Activated CD4-positive, alpha-beta T cell treated with anti-CD3 and anti-CD28 coated beads, Interleukin-2, amount 50 U/mL, for 16 hours (primary cell): Measurements from ENCODE around the gene KIDINS220.
A peak's percentile ranks its signal among the peaks of the same experiment; 100 is the strongest.

Experiments used
- DNase-seq: peaks from one replicate; pipeline ENCODE4 v3.0.0-alpha.2; 2020

Gene KIDINS220

DNA sequence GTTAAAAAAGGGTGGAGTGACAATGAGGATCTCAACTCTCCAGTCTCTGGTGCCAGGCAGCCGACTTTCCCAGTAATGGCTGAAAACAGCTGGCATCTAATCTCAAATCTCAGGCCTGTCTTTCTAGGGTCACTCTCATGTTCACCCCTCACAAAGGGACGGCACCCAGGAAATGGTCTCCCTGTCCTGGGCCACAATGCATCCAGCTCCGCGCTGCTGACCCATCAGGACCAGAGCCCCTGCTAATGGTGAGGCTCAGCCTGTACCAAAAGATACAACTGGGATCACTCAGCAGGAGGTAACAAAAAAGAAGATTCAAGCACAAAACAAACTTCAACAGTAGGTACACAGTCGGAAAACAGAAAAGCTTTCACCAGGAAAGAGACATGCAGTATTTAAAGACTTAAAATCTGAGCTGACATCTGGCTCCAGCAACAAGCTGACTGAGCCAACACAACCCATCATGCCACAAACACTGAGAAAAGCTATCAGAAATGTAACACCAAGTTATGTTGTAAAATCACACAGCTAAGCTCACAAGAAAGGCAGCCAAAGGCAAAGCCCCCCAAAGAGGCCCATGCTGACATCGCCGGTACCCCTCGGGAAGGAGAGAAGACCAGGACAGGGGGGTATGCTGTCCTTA, 13.6 kb upstream of the KIDINS220 start:
- DNase-seq: no peak

DNA sequence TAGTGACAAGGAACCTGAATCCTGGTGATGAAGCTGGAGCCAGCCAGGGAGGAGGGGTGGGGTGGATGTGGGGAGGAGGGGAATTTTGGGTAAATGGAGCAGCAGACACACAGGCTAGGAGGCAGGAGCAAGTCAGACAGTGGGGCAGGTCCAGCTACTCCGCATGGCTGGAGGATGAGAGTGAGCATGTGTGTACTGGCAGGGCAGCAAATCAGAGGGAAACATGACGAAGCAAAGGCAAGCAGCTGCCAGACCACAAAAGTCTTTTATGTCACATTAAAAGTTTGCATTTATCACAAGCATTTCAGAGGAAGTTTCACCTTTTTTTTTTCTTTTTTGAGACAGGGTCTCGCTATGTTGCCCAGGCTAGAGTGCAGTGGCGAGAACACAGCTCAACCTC, 11.9 kb upstream of the KIDINS220 start:
- DNase-seq: no peak

DNA sequence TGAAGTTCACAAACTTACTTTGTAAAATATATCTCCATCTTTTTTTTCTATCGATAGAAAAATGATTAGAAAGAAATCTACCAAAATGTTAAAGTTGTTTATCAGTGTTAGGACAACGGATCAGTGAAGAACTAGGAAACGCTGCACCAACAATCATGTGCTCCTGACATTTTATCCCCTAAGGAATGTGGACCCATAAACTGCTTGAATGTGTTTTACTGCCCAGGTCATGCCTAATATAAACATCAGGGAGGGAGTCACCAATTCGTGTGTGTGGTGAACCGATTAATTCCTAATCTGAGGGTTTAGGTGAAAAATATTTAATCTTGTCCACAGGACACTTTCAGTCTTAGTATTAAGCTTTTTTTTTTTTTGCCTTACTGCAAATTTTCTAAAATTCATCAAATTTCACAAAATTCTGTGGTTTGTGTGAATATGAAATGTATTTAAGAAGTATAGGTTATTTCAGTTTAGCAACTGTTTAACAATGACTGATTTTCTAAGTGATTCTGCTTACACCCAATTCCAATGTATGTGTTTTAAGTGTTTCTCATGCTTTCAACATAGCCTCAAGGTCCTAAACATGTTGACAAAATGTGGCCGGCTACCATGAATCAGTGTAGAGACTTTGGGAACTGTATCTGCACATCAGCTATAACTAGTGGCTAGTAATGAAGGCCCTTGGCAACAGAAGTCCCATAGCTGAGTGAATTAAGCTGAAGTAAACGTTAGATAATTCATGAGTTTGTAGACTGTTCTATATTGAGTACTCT, 11.1 kb upstream of the KIDINS220 start:
- DNase-seq: no peak

DNA sequence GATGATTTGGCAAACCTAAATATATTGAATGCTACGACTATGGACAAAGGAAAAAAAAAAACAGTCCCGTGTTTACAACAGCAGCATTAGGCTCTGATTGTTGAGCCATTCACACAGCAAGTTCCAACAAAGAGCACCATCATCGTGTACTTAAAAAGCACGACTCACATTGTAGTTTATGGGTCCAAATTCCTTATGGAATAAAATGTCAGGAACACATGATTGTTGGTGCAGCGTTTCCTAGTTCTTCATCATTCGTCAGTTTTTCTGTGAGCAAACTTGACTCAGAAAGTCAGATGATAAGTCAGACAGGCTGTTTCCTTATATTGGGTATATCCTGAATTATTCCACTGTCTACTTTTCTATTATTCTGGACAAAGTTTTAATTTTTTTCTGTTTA, 10.0 kb upstream of the KIDINS220 start:
- DNase-seq: no peak

DNA sequence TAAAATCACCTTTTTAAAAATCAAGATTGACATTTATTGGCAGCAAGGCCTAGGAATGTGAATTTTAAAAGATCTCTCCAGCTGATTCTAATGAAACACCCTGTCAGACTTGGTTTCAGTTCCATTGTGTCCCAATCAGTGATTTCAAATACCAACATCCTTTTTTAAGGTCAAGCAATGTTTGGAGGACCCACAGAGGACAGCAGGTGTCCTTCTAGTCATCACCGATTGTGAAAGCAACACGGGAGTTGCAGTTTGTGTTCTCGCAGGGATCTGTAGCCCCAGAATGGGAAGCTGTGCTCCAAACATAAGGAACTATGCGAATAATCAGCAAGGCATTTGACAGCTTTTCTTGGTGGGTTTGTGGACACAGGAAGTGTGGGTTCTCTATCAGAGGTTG, 4.5 kb upstream of the KIDINS220 start:
- DNase-seq: no peak

DNA sequence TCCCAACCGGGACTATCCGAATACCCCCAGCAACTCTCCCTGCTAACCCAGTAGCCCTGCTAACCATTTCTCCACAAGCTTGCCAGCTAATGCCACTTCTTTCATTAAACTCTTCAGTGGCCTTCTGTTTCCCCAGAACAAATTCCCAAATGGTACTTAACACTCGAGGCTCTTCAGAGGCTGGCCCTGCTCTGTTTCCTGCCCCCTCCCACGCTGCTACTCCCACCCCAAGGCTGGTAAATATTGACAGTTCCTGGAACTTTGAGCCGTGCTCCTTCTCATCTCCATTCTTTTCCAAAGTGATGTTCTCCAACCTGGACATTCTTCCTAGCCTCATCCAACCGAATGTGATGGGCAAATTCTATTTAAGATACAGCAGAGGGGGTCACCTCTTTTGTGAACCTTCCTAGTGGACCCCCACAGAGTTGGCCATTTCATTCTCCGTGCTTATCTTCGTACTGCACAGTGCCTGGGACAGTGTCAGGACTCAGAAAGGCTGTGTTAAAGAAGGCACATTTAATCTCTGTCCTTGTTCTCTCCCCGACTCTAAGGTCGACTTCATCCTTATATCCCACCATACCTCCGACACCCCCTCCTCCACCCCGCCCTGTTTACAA, 3.2 kb upstream of the KIDINS220 start:
- no peak for DNase-seq

DNA sequence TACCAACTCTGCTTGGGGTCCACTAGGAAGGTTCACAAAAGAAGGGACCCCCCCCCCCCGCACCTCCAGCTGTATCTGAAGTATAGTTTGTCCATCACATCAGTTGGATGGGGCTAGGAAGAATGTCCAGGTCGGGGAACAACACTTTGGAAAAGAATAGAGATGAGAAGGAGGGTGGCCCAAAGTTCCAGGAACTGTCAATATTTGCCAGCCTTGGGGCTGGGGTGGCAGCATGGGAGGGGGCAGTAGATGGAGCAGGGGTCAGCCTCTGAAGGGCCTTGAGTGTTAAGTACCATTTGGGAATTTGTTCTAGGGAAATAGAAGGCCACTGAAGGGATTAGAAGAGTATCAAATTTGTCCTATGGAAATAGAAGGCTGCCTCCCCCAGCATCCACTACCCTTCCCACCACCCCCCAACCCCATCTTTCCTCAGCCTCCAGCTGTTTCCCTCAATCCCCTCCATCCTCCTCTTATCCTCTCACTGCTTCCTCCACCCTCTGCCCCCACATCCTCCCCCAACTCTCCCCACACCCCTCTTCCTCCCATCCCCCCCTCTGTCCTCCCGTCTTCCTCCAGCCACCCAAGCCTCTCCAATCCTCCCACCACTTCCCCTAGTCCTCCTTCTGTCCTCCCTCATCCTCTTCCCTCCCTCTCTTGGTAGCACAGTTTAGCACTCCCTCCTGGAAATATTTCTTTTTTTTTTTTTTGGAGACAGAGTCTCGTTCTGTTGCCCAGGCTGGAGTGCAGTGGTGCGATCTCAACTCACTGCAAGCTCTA, 2.0 kb upstream of the KIDINS220 start:
- no peak for DNase-seq

DNA sequence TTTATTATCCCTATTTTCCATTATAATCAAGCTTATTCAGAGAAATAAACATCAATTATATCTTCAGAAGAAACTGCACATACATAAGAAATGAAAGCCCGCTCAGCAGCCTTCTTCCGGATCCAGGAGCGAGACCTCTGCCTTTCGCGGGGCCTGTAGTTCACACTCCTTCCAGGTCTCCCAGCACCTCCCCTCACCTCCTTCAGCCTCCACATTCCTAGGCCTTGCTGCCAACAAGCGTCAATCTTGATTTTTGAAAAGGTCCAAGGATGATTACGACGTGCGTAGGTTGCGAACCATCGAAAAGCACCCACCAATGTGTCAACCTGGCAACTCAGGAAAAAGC, 355 bp upstream of the KIDINS220 start:
- no peak for DNase-seq

DNA sequence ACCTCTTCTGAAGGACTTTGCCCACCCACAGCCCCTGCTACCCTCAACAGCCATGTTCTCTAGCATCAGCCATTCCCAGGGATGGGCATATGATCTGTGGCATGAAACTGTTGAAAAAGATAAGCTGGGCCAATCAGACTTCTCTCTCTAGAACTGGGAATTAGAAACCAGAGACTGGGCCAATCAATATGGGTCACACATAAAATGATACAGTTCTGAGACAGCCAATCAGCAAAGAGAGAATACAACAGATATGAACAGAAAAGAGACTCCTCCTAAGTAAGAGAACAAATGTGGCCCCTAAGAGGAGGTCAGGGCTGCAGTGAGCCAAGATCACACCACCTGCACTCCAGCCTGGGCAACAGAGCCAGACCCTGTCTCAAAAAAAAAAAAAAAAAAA, 2.1 kb downstream of the KIDINS220 start:
- DNase-seq: no peak

DNA sequence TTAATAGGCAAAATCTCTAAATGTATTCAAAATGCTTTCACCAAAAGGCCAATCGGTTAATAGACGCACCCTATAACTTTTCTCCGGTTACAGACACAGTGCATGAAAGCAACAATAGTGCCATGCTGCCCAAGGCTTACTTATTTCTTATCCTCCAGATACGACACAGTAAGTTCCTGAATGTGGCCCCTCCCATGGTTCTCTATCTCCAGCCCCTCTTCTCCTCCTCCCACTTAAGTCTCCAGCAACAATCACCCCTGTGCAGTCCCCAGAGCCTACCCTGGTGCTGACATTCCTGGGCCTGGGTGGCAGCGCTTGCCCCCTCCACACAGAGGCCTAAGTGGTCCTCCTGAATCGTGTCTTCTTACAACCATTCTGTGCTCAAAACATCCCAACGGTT, 3.6 kb downstream of the KIDINS220 start:
- DNase-seq: no peak

DNA sequence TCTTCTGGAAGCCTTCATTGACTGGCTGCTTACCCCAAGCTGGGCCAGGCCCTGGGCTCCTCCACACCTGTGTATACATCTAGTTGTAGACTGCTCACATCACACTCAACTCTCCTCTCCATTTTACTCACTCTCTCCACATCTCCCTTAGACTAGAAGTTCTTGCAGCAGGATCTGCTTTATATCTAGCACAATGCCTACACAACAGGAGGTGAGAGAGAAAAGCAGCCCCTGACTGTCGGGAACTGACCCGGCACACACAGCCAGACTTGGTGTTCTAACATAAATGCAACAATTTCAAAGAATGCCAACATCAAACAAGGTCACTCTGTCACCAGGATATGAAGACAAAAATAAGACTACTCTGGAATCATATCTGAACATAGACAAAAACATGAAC, 5.9 kb downstream of the KIDINS220 start:
- DNase-seq: no peak

DNA sequence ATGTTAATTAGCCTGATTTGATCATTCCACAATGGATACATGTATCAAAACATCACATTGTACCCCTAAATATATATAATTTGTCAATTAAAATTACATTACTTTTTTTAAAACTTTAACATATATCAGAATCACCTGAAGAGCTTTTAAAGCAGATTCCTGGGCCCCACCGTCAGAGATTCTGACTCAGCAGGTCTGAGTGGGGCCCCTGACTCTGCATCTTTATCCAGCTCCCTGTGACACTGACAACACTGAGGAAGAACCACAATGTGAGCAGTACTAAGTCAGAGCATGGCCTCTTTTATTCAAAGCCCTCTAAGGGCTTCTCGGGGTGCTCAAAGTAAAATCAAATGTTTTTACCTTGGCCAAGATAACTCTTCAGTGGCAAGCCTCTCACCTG, 9.7 kb downstream of the KIDINS220 start:
- DNase-seq: no peak

DNA sequence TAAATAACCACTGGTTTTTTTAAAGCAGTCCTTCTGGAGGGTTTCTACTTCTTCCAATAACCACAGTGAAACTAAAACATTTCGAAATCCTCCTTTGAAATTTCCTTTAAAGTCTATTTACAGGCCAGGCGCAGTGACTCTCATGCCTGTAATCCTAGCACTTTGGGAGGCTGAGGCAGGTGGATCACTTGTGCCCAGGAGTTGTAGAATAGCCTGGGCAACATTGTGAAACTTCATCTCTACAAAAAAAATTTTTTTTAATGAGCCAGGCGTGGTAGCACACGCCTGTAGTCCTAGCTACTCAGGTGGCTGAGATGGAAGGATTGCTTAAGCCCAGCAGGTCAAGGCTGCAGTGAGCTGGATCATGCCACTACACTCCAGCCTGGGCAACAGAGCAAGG, 15.2 kb downstream of the KIDINS220 start:
- DNase-seq: no peak

DNA sequence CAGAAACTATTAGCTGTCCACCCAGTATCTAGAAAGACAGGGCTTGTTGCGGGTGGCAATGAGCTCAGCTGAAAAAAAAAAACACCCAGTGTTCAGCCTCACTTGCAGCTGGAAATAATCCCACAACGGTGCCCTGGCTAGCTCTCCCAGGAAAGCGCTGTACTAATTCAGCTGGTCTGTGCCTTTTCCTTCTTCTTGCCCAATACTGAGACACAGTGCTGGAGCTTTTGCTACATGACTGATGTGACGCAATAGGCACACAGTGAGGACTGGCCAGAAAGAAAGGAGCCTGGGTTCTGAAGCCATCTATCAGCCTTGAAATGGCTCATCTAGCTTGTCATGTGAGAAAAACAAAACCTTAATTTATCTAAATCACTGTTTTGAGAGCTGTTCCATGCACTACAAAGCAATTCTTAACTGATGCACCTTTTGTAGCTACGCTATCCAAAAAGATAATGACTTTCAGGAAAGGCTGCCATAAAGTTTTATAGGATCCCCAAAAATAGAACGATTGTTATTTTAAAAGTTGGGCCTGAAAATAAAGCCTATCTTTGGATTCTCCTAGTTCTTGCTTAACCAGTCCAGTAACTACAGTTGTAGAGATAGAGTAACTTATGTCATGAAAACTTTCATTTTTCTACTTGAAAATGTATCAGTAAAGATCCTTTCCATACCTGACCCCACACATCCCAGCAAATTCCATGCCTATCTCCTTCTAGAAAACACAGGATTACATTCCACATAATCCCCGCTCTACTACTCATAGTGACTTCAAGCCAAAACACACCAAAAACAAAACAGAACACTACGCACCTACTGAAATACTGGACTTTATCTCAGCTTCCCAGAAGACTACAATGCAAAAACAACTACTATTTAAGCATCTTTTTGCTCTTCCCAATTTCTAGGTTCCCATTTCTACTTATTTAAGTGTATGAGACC, 15.9 kb downstream of the KIDINS220 start:
- DNase-seq: no peak

DNA sequence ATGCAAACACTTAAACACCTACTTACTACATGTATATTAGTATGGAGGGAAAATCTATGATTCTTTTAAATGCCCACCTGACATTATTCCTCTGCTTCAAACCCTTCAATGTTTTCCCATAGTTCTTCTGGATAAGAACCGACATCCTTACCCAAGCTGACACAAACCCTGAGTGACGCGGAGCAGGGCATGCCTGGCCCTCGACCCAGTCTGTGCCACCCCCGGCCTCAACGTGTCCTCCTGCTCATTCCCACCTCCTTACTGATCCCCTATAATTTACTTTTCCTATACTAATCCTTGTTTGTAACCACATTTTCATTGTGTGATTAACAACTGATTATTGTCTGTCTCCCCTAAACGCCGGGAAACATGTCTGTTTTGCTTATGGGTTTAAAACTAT, 17.5 kb downstream of the KIDINS220 start:
- DNase-seq: no peak

DNA sequence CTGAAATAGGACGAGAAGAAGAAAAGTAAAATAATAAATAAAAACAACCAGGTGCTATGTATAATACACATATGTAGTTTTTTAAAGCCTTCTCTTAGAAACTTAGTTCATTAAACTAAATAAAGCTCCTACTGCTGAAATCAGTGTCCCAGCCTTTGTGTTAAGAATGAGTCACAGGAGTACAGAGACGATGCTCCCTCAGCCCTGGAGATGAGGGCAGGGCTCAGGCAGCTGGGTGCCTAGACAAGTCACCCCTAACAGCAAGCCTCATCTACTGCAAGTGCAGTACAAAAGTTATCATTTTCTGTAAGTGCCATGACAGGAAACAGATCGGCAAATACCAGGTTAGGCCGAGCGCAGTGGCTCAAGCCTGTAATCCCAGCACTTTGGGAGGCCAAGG, 18.2 kb downstream of the KIDINS220 start:
- no peak for DNase-seq

DNA sequence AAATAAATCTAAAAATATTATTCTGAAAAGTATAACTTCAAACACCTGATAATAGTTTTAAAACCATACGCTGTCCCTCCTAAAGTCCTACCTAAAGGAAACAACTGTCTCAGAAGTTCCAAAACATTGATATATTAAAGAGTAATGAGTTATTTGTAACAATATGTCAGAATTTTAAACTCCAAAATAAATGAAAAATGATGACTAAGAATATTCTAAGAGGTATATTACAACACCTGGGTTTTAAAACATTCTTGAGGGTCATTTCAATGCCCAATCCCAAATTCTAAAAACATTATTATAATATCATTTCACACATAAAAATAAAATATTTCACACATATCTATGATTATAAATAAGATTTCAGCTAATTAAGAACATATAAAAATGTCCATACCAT, 20.2 kb downstream of the KIDINS220 start:
- DNase-seq: no peak

DNA sequence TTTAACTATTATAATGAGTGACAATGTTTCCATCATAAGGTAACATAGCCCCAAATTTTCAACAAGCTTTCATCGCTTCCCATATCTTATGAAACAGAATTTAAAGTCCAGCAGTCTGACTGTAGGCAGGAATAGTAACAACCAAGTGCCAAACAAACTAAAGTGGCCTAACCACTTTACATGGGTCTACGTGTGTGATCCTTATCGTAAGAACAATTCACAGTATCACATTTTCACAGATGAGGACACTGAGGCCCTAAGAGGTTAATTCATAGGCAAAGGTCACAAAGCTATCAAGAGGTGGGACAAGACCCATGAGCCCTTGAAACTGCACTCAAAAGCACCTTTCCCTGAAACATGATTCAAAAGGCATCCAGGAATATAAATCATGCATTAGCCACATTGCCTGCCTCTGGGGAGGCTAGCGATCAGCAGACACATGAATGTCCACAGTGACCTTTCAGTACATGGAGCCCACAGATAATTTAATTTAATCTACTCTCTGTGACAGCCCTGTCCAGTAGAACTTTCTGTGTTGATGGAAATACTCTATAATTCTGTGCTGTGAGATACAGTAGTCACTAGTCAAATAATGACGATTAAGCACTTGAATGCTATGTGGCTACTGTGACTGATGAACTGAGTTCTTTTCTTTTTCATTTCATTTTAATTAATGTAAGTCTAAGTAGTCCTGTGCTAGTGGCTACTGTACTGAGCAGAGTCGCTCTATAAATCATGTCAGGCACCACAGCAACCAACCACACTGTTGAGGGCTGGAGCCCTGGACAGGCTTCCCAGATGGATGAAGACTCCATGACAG, 30.3 kb downstream of the KIDINS220 start:
- DNase-seq: no peak

DNA sequence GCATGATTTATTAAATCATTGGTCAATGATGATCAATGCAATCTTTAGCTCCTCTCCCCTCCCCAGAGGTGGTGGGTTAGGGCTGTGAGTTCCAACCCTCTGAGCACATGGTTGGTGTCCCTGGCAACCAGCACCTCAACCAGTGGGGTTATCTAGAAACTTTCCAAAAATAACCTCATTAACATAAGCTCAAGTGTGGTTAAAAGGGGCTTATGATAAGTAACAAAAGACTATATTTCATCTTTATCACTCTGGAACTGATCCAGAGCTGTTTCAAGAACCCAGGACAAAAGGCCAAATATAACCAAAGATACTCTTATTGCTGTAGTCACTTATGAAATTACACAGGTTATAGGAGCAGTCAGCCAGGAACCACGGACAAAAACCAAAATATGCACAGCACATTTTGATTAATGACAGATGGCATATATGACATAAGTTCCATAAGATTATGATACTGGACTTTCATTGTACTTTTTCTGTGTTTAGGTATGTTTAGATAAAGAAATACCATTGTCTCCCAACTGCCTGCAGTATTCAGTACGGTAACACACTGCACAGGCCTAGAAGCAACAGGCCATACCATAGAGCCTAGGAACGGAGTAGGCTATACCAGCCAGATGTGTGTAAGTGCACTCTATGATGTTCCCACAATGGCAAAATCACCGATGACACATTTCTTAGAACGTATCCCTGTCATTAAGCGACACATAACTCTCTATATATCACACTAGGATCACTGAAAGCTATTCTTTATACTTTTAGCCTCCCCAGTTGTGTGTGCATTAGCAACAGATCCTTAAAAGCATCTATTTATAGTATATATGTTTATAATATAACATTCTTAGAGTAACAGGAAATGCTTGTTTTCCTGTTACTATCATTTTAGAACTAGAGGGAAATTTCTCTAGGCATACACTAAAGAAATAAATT, 31.9 kb downstream of the KIDINS220 start:
- DNase-seq: no peak

DNA sequence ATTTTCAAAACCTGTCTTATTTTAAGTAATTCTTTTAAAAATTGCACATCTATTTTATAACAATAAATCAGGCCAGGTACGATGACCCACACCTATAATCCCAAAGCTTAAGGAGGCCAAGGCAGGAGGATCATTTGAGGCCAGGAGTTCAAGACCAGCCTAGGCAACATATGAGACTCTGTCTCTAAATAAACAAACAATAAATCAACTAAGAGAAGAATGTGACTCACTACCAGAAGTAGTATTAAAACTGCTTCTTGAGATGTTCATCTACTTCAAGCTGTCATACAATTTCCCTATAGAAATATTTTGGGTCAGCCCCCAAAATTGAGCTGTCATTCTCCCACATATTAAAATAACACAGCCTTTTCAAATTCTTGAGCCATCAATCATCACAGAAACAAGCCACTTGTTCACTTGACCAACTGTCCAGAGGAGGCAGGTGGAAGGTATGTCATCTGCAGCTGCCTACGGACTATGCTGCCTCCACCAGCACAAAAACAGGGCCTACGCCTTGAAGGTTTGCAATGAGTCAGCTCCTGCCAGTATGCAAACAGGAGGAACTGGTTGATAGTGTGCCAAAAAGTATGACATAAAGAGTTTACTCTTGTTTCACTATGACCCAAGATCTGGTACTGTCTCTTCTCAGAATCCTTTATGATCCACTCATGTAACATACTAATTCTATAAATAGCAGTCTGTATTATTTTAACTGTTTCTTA, 33.6 kb downstream of the KIDINS220 start:
- peak; percentile 86 for DNase-seq
